Measurements from ENCODE around the gene OR51E2. TPM values are rescaled to one million over a fixed set of nuclear protein-coding genes. Genes with fewer than 3 reads are reported as not detected.

The OR51E2 gene
- total RNA-seq, 1 donor from 2014 or later = under 0.01 TPM

DNA sequence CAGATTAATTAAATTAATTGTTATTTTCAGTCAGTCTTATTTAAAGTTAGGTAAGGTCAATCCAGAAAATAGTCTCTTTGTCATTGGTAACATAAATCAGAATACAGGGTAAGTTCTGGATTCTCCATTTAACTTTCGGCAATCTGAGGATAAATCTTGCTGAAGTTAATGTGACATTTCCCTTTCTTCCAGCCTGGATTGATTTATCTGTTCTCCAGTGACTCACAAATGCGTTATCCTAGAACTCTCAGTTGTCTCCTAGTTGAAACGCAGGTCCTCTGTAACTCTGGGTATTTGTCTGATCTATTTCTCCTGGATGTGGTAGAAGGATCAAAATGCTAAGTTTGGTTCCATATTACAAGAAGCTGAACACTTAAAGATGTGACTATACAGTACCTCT, 32.9 kb downstream of the OR51E2 start:
- FAIRE-seq (no peak), DNase-seq (ENCODE audit: low spot score in 2 of 2) (no peak)

GRCh38 chr11:4664183-4664582, 33.5 kb downstream of the OR51E2 start:
- no peak for FAIRE-seq

DNA sequence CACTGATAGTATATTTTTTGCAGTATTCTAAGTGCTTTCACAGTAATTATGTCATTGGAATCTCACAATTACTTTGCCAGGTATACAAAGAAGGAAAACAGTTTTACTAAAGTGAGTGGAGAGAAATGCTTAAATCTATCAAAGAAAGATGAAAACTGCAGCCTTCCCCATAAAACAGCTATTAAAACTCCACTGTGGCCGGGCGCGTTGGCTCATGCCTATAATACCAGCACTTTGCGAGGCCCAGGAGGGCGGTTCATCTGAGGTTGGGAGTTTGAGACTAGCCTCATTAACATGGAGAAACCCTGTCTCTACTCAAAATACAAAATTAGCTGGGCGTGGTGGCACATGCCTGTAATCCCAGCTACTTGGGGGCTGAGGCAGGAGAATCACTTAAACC, 34.8 kb downstream of the OR51E2 start:
- DNase-seq (ENCODE audit: low spot score in 2 of 2) (no peak), FAIRE-seq (no peak)

More at GRCh38 chr11:4664183-4664582, 33.5 kb downstream of the OR51E2 start:
- no peak for DNase-seq (ENCODE audit: low spot score in 2 of 2)

GRCh38 chr11:4658629-4659445, 38.8 kb downstream of the OR51E2 start:
- FAIRE-seq (no peak), DNase-seq (ENCODE audit: low spot score in 2 of 2) (no peak)

- FAIRE-seq = no peak
- DNase-seq (ENCODE audit: low spot score in 2 of 2) = no peak
Observed at GRCh38 chr11:4654635-4655369, 42.9 kb downstream of the OR51E2 start.

DNA sequence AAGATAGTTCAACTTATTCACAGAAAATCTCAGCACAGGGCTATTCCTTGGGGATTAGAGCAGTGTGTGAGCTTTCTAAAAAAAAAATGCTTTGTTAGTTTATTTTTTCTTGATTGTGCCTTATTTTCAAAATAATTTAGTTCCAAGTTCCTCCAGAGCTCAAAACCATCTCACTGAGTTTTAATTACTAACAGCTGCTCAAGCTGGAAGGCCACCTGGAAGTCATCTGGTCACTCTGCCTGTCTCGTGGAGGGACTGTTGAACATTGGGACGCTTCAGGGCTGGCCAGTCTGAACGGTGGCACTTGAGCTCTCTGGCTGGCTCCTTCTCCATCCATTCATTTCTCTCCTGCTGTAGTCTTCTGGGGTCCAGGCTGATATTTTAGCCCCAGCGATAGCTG, 49.9 kb downstream of the OR51E2 start:
- DNase-seq (ENCODE audit: low spot score in 2 of 2) (no peak), FAIRE-seq (no peak)

DNA sequence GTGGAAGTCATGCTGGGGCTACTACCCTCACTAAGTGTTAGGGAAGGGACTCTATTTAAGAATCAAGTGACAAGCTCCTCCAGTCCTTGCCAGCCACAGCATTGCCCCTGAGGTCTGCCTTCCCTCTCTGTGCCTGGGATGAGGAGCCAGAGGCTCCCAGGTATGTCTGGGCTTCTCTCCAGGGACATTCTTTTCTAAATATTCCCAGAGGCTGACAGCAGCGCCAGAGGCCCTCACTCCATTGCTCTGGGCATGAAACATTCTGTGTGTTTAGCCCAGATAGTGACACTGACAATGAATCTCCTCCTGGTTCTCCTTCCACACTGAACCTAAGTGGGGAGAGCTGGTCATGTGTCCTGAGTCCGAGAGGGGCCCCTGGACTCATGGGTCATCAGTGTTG, 51.7 kb downstream of the OR51E2 start:
- DNase-seq (ENCODE audit: low spot score in 2 of 2) = no peak
- no peak for FAIRE-seq

DNA sequence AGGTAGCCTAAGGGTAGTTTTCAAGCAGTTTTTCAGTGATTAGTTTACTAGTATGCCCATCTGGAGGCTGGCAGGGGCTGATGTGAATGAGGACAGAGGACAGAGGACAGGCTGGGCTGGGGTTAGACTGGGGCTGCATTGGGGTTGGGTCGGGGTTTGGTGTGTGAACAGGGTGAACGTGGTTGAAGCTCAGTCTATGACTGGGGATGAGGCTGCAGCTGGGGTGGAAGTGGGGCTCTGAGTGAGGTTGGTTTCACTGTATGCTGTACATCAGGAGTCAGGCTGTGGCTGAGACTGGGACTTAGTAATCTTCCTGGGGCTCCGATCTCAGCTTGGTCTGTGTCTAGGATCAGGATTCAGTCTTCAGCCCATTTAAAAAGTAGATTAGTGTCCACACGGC, 53.4 kb downstream of the OR51E2 start:
- DNase-seq (ENCODE audit: low spot score in 2 of 2) (no peak), FAIRE-seq (no peak)

DNA sequence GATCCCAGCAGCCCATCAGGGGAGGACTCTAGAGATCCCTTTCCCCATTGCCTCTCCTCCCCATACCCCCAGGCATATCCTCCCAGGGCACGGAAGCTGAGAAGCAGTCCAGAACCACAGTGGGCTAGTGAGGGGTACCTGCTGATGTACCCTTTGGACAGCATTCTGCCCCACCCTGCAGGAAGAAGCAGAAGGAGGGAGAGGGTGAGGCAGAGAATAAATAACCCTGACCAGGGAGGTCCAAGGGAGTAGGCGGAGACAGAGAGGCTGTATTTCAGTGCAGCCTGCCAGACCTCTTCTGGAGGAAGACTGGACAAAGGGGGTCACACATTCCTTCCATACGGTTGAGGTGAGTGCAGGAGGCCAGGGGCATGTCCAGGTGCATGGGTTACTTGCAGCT, 54.0 kb downstream of the OR51E2 start, which contains the start of gene OR51E1:
OR51E1 (plus strand) TSS at position 301 of the 400 bp plus-strand sequence. CDS start 8,545 bp downstream, outside the sequence.
- FAIRE-seq = no peak
- no peak for DNase-seq (ENCODE audit: low spot score in 2 of 2)

- no peak for DNase-seq (ENCODE audit: low spot score in 2 of 2)
- no peak for FAIRE-seq
Observed at GRCh38 chr11:4643076-4643475, 54.6 kb downstream of the OR51E2 start.

DNA sequence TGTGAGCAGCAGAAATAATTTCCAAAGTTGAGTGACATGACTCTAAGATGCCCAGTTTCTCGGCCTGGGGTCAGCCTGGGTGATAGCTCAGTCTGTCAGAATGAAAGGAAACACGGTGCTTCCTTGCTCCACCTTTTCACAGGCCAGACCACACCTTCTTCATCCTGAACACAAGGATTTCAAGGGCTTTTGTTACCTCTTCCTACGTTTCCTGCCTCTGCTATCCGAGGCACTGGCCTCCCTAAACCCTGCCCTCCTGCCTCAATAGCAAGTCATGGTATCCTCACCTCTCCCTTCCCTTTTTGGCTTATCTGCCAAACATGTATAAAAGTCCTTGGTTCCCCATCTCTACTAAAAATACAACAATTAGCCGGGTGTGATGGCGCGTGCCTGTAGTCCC, 55.6 kb downstream of the OR51E2 start:
- FAIRE-seq (no peak), DNase-seq (ENCODE audit: low spot score in 2 of 2) (no peak)

DNA sequence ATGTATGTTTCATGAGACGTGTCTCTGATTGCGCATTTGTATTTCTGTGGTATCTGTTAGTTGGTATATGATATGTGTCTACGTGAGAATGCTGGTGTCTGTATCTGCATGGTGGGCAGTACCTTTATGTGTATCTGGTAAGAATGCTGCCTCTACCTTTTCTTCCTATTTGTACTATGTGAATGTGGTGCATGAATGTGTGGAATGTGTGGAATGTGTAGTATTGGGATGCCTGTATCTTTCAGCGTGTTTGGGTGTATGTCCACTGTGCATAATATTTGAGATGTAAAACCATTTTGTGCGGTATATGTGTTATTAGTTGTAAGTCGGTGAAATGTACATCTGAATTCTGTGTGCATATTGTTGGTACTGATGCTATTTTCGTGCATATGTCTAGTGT, 56.2 kb downstream of the OR51E2 start:
- DNase-seq (ENCODE audit: low spot score in 2 of 2) (no peak), FAIRE-seq (no peak)

- FAIRE-seq (no peak), DNase-seq (ENCODE audit: low spot score in 2 of 2) (no peak)
Observed at GRCh38 chr11:4639931-4640330, 57.7 kb downstream of the OR51E2 start.

- no peak for DNase-seq (ENCODE audit: low spot score in 2 of 2)
- no peak for FAIRE-seq
Observed at GRCh38 chr11:4637662-4638047, 60.0 kb downstream of the OR51E2 start.

DNA sequence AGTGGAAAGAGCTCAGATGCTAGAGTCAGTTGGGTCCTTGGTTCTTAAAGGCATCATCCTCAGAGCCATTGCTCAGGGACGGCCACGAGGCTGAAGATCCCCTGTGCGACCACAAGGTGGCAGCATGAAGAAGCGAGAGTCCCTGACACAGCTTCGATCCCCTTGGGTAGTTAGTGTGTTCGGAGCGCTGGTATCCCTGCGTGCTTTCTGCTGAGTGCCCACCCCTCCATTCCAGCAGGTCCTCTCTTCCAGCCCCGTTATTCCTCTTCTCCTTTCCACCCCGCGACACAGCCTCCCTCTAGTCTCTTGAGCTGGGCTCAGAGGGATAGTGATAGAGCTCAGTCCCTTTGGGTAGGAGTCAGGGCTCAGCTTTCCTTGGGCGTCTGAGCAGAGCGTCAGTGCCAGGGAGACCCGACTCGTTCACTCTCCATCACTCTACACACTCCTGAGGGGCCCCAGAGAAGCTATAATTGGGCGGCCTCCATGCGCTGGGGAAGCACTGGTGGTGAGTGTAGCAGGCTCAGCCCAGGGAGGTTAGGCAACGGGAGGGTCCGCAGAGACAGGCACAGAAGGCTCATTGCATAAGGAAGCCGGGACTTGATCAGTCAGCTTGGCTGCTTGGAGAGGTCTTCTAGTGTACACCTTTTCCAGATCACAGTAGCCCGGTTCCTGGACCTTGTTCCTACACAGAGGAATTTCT, 60.5 kb downstream of the OR51E2 start, which contains the start of gene OR51D1:
OR51D1 (plus strand) TSS at position 516 of the 700 bp plus-strand sequence. CDS start 2,314 bp downstream, outside the sequence.
- no peak for FAIRE-seq
- peak in 1 of 2 donors; percentile 52 for DNase-seq (ENCODE audit: low spot score in 2 of 2)

DNA sequence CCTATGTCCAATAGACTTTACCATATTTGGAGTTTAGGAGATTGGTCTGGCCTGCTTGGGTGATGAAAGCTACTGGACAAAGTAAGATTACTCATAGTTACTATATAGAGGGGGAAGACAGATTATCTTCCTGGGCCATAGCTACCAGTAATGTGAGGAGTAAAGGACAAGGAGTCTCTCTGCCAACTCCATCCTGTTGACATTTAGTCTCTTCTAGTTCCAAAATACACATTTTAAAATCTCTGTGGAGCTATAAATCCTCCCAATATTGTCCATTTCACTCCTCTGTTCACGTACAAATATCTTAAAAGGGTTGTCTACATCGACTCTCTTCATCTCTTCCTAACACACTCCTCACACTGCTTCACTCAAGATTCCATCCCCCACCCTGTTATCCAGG, 61.5 kb downstream of the OR51E2 start:
- no peak for FAIRE-seq
- no peak for DNase-seq (ENCODE audit: low spot score in 2 of 2)

Other genes with a start within 250 kb of the OR51E2 start
- not detected for gene OR52K2, start 248.6 kb downstream of the OR51E2 start, total RNA-seq
- gene OR52K1, start 215.2 kb downstream of the OR51E2 start, total RNA-seq = not detected
- gene OR52M1, start 152.7 kb downstream of the OR51E2 start, total RNA-seq = not detected
- gene OR52I2, start 116.1 kb downstream of the OR51E2 start, total RNA-seq = not detected
- not detected for gene OR52I1, start 103.8 kb downstream of the OR51E2 start, total RNA-seq
- gene TRIM68, start 89.6 kb downstream of the OR51E2 start, total RNA-seq = 10.2 TPM
- not detected for gene OR51D1, start 60.4 kb downstream of the OR51E2 start, total RNA-seq
- 0.41 TPM for gene OR51E1, start 53.9 kb downstream of the OR51E2 start, total RNA-seq
- gene MMP26, start 6.9 kb upstream of the OR51E2 start, total RNA-seq = not detected
- gene OR51F1, start 72.1 kb upstream of the OR51E2 start, total RNA-seq = not detected
- gene OR52R1, start 106.5 kb upstream of the OR51E2 start, total RNA-seq = not detected
- not detected for gene OR51F2, start 123.5 kb upstream of the OR51E2 start, total RNA-seq
- gene OR51S1, start 151.4 kb upstream of the OR51E2 start, total RNA-seq = not detected
- gene OR51T1, start 184.0 kb upstream of the OR51E2 start, total RNA-seq = not detected
- gene OR51A7, start 205.9 kb upstream of the OR51E2 start, total RNA-seq = not detected
- gene OR51G2, start 221.5 kb upstream of the OR51E2 start, total RNA-seq = not detected
- not detected for gene OR51G1, start 226.5 kb upstream of the OR51E2 start, total RNA-seq
- not detected for gene OR51A4, start 249.8 kb upstream of the OR51E2 start, total RNA-seq